Tibial artery (tissue), 4 donors: ENCODE data around the gene ANGPTL4.

ENCODE experiments used
- DNase-seq, 2 donors: peaks; one replicate each; pipeline ENCODE4 v3.0.0-alpha.2; 2019
- H3K27ac ChIP-seq, 2 donors: fragments of 200-600 bp; sonication (generic) in 1 of 2; 1 replicate in 1 of 2; 2 replicates in 1 of 2; pipeline ENCODE4 v1.5.1; 2018 to 2019; ENCODE audit warnings: mild to moderate bottlenecking in 1 of 2
- H3K27me3 ChIP-seq, 2 donors: fragments of 200-600 bp; sonication (generic) in 1 of 2; one replicate each; pipeline versions ENCODE4 v1.5.1 to v1.6.0; 2016 to 2019
- H3K36me3 ChIP-seq, 3 donors: fragments of 200-600 bp; sonication (generic) in 2 of 3; one replicate each; pipeline ENCODE4 v1.5.1; 2016 to 2019; ENCODE audit warnings: mild to moderate bottlenecking in 2 of 3
- H3K4me1 ChIP-seq, 4 donors: fragments of 200-600 bp; sonication (generic) in 2 of 4; 1 replicate in 3 of 4; 2 replicates in 1 of 4; pipeline ENCODE4 v1.5.1; 2016 to 2019
- H3K4me3 ChIP-seq, 2 donors: fragments of 200-600 bp; sonication (generic) in 1 of 2; 1 replicate in 1 of 2; 2 replicates in 1 of 2; pipeline ENCODE4 v1.5.1; 2018 to 2019; ENCODE audit warnings: mild to moderate bottlenecking in 2 of 2
- H3K9me3 ChIP-seq, 3 donors: fragments of 200-600 bp; sonication (generic) in 1 of 3; one replicate each; pipeline ENCODE4 v1.5.1; 2016 to 2019
- CTCF ChIP-seq, 2 experiments: fragments of 200-600 bp in 1 of 2; fragments of 450-650 bp in 1 of 2; IDR thresholded peaks; one replicate each; pipeline ENCODE4 v1.5.1; 2017 to 2019; ENCODE audit warnings: antibody characterized with exemption in 2 of 2, mild to moderate bottlenecking in 1 of 2, moderate library complexity in 1 of 2
- intact Hi-C: fragments of 100-400 bp; cut with DNase I; formaldehyde crosslinking; loops from one replicate; pipeline ENCODE4 v1.15.0; 2023; ENCODE audit warnings: low total_unique reads

Gene ANGPTL4

GRCh38 chr19:8366121-8366581 lies 2.2 kb downstream of the ANGPTL4 start:
- Histone ChIP-seq H3K9me3 (no peaks in the 10 kb centered on the region), H3K36me3 (peaks cover 0 to 6% (median 4%) of the 10 kb centered on the region in 3 donors), H3K27ac (no peak overlapping the region), H3K4me3 (no peak overlapping the region), H3K4me1 (peaks cover 8 to 76% (median 49%) of the 10 kb centered on the region in 4 donors), H3K27me3 (no peaks in the 10 kb centered on the region)
- TF ChIP-seq CTCF (IDR thresholded peaks at IDR 0.05) = no peak
- no peak for DNase-seq
- intact Hi-C loops = no loop called here

GRCh38 chr19:8366961-8367326 lies 3.0 kb downstream of the ANGPTL4 start:
- Histone ChIP-seq H3K4me3 (peak overlapping the region in 1 of 2 donors; percentile 29), H3K27me3 (no peaks in the 10 kb centered on the region), H3K27ac (peak overlapping the region in 1 of 2 donors; percentile 35), H3K36me3 (peaks cover 0 to 13% (median 11%) of the 10 kb centered on the region in 3 donors), H3K4me1 (peaks cover 7 to 68% (median 43%) of the 10 kb centered on the region in 4 donors), H3K9me3 (no peaks in the 10 kb centered on the region)
- TF ChIP-seq CTCF (IDR thresholded peaks at IDR 0.05) = no peak
- DNase-seq = no peak
- intact Hi-C loops = no loop called here

GRCh38 chr19:8367327-8368001 lies 3.5 kb downstream of the ANGPTL4 start:
- H3K36me3 ChIP-seq = peaks cover 0 to 18% (median 11%) of the 10 kb centered on the region in 3 donors
- peak overlapping the region in 1 of 2 donors; percentile 35 for H3K27ac ChIP-seq
- no peaks in the 10 kb centered on the region for H3K9me3 ChIP-seq
- DNase-seq = peak; percentile 73 to 81
- no peaks in the 10 kb centered on the region for H3K27me3 ChIP-seq
- H3K4me1 ChIP-seq = peaks cover 4 to 63% (median 38%) of the 10 kb centered on the region in 4 donors
- peak overlapping the region in 1 of 2 donors; percentile 29 for H3K4me3 ChIP-seq
- intact Hi-C loops = no loop called here
- TF ChIP-seq CTCF (IDR thresholded peaks at IDR 0.05) = no peak

GRCh38 chr19:8370176-8371010 lies 6.4 kb downstream of the ANGPTL4 start:
- no peak overlapping the region for H3K27ac ChIP-seq
- no peak for DNase-seq
- intact Hi-C loops = no loop called here

More at GRCh38 chr19:8370176-8371010, 6.4 kb downstream of the ANGPTL4 start:
- no peaks in the 10 kb centered on the region for H3K27me3 ChIP-seq
- peaks cover 0 to 34% (median 23%) of the 10 kb centered on the region in 4 donors for H3K4me1 ChIP-seq
- no peaks in the 10 kb centered on the region for H3K9me3 ChIP-seq
- peaks cover 0 to 35% (median 29%) of the 10 kb centered on the region in 3 donors for H3K36me3 ChIP-seq
- H3K4me3 ChIP-seq = no peak overlapping the region
- no peak for TF ChIP-seq CTCF (IDR thresholded peaks at IDR 0.05)
